NCI-H345 treated with DMSO at 0.1 percent for 48 hours (cell line): ENCODE data around the gene SLC36A3.
A peak's percentile ranks its signal among the peaks of the same experiment; 100 is the strongest.
"Not testable (repeated sequence)": the region's sequence is repeated elsewhere in the genome, so short reads cannot be mapped to it uniquely, and the experiment has no call there.

Experiments used
- DNase-seq: peaks from one replicate; lab custom pipeline; 2025; ENCODE audit not compliant: unreplicated experiment; lab: John Stamatoyannopoulos, UW

The SLC36A3 gene

DNA sequence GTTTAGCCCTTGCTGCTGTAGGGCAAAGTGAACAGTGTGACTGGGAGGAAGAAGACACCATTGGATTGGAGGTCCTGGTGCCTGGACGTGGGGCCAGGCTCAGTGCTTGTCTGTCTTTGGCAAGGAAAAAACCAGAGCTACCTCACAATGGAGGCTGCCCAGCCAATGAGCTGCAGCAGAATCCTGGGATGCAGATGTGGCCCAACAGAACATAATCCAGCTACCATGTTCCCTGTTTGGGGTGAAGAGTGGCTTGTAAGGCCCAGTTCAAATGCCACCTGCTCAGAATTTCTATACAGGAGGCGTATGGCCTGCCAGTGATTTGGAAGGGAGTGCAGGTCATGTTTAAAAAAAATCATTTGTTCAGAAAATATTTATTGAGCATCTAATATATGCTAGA lies at the start of gene SLC36A3:
TSS of gene SLC36A3 (minus strand) at position 101 of the 400 bp plus-strand sequence. CDS start 412 bp downstream, outside the sequence.
- DNase-seq, result no peak

DNA sequence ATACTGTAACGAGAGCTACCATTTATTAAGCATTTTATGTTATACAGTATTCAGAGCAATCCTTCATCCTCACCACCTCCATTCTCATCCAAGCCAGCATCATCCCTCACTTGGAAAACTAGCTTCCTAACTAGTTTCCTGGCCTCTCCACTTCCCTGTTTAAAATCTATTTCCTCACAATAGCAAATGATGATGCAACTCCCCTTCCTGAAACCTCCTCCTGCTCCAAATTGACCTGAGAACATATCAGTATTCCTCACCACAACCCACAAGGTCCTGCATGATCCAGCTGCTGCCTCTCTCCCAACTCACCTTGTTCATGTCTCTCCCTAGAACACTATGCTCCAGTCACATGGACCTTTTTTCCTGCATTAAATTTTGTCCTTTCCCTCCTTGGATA lies 48.1 kb upstream of the SLC36A3 start:
- DNase-seq, result no peak

DNA sequence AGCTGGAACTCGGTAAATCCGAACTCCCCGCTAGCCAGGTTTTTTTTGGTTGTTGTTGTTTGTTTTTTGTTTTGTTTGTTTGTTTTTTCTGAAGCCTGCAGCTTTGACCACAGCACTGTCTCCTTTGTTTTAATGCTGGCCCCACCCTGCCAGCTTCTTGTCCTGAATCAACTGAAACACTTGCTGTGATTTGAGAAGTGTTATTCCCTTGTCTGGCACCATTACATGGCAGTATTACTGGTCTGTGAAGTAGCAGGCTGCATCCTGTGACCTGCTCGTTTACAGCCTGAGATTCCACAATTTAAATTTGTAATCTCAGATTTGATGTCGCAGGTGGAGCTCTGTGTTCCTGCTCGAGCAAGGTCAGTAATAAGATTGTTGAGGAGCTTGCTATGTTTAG lies 45.2 kb upstream of the SLC36A3 start:
- no peak for DNase-seq

DNA sequence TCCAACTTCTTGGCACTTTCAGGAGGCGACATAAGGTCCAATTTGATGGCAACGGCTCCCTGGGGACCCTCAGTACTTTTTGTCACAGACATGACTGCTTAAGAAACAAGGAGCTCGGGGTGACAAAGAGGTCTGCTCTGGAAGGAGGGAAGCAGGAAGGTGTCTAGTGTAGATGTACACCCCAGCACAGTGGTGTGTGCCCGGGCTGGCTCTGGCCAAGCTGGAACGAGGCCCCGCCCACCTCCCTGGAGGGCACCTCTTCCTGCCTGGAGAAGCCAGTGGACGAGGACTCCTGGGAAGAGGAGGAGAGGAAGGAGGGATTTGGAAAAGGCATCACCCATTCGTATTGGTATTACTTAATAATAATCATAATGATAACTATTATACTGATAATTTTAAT lies 43.8 kb upstream of the SLC36A3 start, which contains the start of gene SLC36A2:
TSS of gene SLC36A2 (minus strand) at position 191 of the 400 bp plus-strand sequence. CDS start at position 92, 99 bp downstream.
- DNase-seq, result no peak

DNA sequence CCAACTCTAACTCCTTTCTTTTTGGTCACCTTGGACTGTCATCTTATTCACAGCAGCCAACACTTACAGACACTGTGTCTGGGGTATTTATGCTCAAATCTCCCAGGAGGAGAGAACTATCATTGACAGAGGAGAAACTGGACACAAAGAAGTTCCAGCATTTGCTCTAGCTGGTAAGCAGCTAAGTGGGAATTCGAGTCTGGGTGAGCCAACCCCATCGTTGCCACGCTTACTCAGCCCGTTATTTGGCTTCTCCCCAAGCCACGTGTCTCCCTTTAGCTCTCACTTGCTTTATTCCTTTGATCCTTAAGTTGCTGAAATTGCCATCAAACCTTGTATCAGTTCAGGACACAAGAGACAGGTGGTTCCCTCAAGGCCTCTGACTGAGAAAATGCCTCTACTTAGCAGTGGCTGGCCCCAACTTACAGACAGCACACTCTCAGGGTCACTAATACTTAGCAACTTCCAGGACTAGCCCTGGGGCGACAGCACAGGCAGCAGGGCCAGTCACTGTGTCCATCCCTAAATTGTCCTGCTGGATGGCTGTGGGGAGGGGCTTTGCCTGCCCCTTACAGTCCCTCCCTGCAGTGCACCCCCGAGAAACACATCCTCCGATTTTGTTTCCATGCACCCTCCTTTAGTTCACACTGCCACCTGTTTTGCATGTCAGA lies 42.4 kb upstream of the SLC36A3 start:
- DNase-seq, result no peak

DNA sequence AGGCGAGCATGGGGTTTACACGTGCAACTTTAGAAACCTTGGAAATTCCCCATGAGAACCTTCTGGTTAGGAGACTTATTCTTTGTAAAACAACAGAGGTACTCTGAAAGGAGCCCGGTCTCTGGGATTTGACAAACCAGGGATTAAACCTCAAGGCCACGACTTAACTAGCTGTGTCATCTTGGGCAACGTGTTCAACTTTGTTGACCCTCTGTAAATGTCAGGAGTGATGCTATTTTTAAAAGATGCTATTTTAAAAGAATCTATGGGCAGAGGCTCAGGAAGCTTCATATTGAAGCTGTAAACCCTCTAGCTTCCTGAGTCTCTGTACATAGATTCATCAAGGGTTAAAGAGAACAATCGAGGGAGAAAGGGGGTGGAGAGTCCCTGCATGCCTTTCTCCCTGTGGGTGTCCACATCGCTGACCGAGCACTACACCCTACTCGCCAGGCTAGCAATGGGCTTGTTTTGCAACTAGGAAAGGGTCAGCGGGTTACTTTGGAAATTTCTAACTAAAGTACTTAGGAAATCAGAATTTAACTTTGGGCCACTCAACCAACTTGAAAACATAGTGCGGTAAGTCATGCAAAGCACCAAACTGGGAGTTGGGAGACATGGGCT lies 41.7 kb upstream of the SLC36A3 start:
- DNase-seq, result no peak

DNA sequence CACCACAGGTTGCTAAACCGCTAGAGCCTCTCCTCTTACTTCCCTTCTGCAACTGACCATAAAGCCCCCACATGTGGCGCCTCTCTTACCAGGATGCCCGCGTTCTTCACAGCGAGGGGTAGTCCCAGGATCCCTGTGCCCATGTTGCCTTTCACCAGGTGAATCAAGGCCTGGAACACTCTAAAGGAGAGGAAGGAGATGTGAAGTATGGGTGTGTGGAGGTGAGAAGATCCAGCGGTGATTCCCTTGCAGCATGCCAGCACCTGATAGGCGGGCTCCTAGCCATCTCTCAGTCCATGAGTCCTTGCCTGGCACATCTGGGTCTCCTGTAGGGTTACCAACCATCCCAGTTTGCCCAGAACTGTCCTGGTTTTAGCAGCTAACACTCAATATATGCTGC lies 40.5 kb upstream of the SLC36A3 start:
- no peak for DNase-seq

DNA sequence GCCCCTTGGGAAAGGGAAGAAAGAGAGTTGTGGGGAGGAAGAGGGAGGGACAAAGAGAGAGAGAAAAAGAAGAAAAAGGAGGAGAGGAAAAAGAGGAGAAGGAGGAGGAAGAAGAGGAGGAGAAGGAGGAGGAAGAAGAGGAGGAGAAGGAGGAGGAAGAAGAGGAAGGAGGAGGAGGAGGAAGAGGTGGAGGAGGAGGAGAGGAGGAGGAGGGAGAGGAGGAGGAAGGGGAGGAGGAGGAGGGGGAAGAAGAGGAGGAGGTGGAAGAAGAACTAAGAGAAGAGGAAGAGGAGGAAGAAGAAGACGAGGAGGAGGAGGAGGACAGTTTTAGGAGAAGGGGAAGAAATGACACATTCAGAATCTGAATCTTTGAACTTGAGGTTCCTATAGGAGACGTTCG lies 36.4 kb upstream of the SLC36A3 start:
- DNase-seq, result no peak

DNA sequence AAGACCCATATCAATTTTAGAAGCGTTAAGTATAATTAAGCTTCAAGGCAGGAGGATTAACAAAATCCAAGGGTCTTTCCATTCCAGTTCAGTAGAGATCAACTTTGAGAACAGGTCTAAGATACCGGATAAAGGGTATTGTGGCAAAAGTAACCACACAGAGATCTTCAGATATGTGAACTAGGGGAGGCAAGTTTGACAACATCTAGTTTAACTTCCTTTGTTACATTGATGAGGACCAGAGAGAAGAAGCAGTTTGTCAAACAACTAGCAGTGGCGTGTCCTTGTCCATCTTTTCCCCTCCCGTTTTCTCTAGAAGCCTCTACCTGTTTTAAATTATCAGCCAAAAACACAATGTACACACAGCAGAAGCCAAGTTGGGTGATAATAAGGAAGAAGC lies 35.2 kb upstream of the SLC36A3 start:
- DNase-seq, result no peak

DNA sequence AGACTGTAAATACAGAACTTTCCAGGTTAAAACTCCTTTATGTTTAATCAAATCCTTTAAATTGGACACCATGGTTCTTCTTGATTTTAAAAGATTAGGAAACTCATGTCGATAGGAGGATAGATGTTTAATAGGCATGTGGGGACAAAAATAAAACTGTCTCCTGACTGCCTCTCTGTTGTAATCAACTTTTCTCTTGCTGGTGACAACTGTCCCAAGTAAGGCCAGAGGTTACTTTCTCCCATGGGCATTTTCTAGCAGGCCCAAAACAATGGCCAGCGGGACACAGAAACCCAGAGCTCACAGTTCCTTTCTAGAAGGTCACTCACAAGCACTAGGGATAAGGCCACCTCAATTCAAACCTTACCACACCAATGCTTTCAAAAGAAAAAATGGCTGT lies 29.3 kb upstream of the SLC36A3 start:
- no peak for DNase-seq

DNA sequence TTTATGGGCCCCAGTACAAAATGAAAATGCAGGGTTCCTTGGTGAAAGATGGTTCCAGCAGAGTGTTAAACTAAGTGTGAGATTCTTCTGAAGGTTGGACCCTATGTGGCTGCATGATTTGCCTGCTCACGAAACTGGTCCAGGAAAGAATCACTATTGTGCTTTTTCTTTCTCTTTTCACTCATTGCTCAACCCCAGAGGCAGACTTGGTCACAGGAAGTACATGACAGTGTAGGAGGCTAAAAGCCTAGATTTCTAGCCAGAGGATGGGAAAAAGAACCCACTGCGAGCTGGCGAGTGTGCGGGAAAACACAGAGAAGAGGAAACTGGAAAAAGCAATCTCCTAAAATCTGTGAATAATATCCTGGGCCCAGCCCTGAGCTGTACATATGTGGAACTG lies 25.2 kb upstream of the SLC36A3 start:
- no peak for DNase-seq

DNA sequence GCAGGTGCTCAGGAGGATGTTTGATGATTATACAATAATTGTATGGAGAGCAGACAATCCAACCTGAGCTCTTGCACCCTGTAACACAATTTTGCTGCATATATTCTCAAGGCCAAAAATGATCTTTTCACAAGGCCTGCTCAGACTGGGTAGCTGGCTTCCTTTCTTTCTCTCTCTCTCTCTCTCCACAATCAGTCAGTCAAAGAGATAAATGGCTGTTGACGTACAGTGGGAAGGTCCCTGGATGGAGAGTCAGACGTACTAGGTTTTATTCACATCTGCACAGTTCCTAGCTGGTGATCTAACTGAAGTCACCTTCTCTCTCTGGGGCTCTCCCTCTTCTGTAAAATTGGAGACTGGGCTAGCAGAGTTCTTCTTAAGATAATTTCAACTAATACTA lies 24.0 kb upstream of the SLC36A3 start:
- no peak for DNase-seq

DNA sequence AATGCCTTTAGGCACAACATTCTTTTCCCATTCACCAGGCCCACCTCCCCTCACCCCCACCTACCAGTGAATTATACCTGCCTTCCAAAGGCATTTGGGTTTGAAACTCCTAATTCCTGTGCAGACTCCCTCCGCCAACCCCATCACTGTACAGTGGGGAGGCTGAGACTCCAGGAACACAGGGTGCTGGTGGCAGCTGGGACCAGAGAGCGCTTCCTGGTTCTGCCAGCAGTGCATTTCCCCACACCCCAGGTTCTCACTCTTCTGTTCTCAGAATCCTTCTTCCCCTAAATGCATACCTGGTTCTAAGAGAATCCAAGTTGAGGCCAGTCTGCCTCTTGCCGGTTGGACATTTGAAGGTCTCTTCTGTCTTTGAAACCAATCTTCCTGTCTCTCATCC lies 22.7 kb upstream of the SLC36A3 start:
- DNase-seq, result no peak

DNA sequence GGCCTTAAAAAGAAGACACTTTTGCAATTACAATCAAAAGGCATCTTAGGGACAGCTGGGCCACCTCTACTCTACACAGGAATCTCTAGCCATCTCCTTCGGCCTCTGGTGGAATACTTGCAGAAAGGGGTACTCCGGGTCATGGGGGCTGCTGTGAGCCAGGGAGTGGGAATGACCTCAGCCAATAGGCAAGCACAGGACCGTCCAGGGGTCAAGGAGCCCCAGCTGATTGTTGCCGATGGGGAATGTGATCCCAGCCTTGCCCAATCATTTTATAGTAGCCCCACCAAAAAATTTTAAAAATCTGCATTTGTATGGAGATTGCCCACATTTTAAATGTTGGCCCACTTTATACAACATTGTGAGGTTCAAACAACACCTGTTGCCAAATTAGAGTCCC lies 16.9 kb upstream of the SLC36A3 start:
- no peak for DNase-seq

DNA sequence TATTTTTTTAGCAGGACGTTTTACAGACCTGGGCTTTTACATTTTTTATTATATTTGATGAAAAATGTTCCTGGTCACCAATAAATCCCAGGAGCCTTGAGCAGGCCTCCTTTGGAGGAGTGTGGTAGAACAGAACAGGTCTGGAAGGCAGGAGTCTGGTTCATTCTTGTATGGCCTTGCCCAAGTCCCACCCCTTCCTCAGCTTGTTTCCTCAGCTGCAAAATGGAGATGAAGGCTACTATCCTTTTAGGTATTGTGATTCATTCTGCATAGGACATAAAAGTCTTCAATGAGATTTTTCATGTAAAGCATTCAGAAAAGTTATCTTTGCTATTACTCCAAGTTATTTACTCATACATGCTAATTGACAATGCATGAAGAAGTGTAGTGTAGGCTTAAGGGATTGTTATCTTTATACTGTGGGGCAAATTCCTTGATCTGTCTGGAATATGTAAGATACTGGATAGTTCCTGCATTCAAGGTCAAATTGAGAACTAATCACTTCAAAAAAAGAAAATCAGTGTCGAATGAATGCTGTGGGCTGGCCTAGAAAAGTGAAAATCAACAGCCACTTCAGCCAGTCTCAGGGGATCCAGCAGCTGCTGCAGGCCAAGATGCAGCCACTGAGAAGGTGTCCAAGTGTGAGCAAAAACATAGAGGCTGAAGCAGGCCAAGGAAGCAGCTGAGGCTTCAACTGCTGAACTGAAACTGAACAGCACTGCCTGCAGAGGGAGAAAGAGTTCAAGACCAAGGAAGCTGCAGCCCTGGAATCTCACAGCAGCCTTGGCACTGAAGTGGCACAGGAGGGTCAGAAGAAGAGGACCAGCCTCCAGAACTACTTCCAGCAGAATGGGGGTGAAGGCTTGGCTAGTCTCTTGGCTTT lies 15.5 kb upstream of the SLC36A3 start:
- peak; percentile 3 for DNase-seq

DNA sequence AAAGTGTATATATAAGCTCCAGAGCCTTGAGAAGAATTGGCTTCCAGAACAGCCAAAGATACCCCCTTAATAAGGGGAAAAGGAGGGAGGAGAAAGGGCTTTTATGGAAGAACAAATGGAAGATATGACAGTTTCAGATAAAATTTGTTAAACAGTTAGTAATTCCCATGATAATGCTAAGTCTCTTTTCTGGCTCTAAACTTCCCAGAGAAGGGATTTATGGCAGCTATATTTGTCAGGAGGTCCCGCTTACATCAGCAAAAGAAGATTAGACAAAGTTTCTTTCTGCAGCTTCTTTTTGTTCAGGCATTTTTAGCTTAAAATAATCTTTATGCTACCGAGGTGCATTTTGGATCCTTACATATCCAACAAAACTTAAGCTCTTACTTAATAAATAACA lies 14.3 kb upstream of the SLC36A3 start:
- DNase-seq, result no peak

DNA sequence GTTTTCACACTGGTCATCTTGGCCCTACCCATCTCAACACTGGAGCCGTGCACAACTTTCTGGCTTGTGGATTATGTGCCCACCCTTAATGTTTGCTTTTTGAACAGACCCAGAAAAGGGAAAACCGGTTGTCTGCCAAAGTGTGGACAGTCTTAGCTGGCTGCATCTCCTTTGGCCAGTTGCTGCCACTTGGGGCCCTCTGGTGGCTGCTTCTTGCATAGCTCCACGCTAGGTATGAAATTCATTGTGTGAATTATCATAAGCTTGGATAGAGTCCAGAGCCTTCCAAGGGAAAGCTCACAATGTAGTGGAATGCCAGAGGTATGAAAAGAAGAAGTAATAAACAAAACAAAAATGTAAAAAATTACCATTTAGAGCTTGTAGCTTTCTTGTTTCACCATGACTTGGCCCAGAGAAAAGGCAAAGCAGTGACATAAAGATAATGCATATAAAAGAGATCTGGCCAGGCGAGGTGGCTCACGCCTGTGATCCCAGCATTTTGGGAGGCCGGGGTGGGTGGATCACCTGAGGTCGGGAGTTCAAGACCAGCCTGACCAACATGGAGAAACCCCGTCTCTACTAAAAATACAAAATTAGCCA lies 12.5 kb upstream of the SLC36A3 start:
- peak; percentile 49 for DNase-seq

DNA sequence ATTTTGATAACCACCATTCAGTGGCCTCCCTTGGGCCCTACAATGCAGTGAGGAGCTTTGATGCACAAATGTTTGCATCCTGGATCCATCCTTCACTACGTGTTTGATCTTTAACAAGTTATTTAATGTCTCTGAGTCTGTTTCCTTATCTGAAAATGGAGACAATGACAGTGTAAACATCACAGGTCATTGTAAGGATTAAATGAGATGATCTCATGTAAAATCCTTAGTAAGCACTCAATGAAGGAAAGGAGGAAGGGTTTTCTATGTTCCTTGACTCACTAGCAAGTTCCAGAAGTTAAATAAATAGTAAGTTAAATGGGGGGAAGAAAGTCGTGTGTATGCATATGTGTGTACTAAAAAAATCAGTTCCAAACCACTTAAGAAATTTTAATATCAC lies 9.8 kb upstream of the SLC36A3 start:
- no peak for DNase-seq

DNA sequence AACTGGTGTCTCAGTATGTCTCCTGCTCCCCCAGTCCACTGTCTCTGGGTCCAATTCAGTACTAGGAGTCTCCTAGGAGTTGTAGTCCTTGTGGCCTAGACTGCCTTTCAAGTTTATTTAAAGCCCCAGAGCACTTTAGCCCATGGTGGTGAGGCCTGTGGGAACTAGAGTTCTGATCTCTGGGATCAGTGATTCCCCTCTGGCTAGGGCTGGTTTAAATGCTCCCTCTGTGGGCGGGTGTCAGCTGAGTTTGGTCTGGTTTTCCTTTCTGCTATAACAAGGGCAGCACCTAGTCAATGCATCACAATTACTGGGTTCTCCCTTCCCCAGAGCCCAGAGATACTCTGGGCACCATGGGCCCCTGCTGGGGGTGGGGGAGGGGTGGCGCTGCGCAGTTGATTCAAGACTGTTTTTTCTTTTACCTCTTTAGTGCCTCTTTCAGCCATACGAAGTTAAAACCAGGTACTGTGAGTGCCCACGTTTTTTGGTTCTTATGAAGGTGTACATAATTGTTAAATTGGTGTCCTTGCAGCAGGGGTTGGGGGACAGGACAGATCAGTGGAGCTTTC lies 9.3 kb upstream of the SLC36A3 start:
- DNase-seq, result no peak

DNA sequence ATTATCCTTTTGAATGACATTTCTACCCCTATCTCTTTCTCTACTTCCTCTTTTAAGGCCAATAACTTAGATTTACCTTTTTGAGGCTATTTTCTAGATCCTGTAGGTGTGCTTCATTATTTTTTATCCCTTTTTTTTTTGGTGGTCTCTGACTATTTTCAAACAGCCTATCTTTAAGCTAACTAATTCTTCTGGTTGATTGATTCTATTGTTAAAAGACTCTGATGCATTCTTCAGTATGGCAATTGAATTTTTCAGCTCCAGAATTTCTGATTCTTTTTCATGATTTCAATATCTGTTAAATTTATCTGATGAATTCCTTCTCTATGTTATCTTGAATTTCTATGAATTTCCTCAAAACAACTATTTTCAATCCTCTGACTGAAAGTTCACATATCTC lies 7.4 kb upstream of the SLC36A3 start:
- DNase-seq, result no peak

DNA sequence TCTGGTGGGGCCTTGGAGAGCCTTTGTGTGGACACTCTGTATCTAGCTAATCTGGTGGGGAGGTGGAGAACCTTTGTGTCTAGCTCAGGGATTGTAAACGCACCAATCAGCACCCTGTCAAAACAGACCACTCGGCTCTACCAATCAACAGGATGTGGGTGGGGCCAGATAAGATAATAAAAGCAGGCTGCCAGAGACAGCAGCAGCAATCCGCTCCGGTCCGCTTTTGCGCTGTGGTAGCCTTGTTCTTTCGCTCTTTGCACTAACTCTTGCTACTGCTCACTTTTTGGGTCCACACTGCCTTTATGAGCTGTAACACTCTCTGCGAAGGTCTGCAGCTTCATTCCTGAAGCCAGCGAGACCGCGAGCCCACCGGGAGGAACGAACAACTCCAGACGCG lies 6.3 kb upstream of the SLC36A3 start:
- DNase-seq, result not testable (repeated sequence)
